Lower leg skin (tissue), 4 donors: ENCODE measurements around the gene NPR1. TPM values are rescaled to one million over a fixed set of nuclear protein-coding genes. Genes with fewer than 3 reads are reported as not detected.
"Not testable (repeated sequence)": the region's sequence is repeated elsewhere in the genome, so short reads cannot be mapped to it uniquely, and the experiment has no call there.

Source experiments
- DNase-seq, 2 donors: peaks; one replicate each; pipeline ENCODE4 v3.0.0-alpha.2; 2019; ENCODE audit warnings: low spot score in 2 of 2
- H3K4me3 ChIP-seq: fragments of 200-600 bp; sonication (generic); 2 replicates; pipeline ENCODE4 v1.5.1; 2017; ENCODE audit warnings: mild to moderate bottlenecking, low read depth; ENCODE audit not compliant: poor library complexity, severe bottlenecking
- CTCF ChIP-seq, 3 donors: fragments of 450-650 bp; IDR thresholded peaks; one replicate each; pipeline ENCODE4 v1.5.1; 2016; ENCODE audit warnings: antibody characterized with exemption in 3 of 3, mild to moderate bottlenecking in 3 of 3, moderate library complexity in 2 of 3
- POLR2A ChIP-seq, 2 donors: fragments of 450-650 bp; IDR thresholded peaks; one replicate each; pipeline ENCODE4 v1.6.1; 2016 to 2017; ENCODE audit warnings: antibody characterized with exemption in 2 of 2, mild to moderate bottlenecking in 1 of 2, moderate library complexity in 1 of 2
- WGBS, 2 donors: methylation state at CpG; one replicate each; pipeline ENCODE4 v1.1.5; 2018; 5-methylcytosine and 5-hydroxymethylcytosine counted together
- intact Hi-C: fragments of 100-400 bp; cut with DNase I; formaldehyde crosslinking; loops from one replicate; pipeline ENCODE4 v1.15.0; 2023; ENCODE audit warnings: low total_unique reads
- total RNA-seq, 4 donors: library from RNA; depleted of rRNA; stranded (reverse); fragments of >200 nt; gene quantifications; one replicate each; pipeline ENCODE4 v1.1.0, GENCODE V29; 2016

NPR1 gene
- total RNA-seq, 4 donors from 2014 or later: 4.3 to 16.5 (median 7.7) TPM

GRCh38 chr1:153659656-153660055 is 18.8 kb upstream of the NPR1 start:
- WGBS, 2 donors: 71 to 81% methylated on average over 9 of the region's 9 CpGs
- H3K4me3 ChIP-seq: no peak overlapping the region
- intact Hi-C loops: loop anchor here (10.0 kb wide), 1 partner anchor 85 kb away; no protein-coding TSS in a partner anchor
- DNase-seq: no peak
- TF ChIP-seq POLR2A (IDR thresholded peaks at IDR 0.05) (no peak), CTCF (IDR thresholded peaks at IDR 0.05) (no peak)

- DNase-seq: no peak
- intact Hi-C loops: loop anchor here (10.0 kb wide), 1 partner anchor 86 kb away; no protein-coding TSS in a partner anchor
These were observed 17.3 kb upstream of the NPR1 start for GRCh38 chr1:153661111-153661708.

GRCh38 chr1:153662269-153662668 is 16.2 kb upstream of the NPR1 start:
- TF ChIP-seq POLR2A (IDR thresholded peaks at IDR 0.05): no peak
- TF ChIP-seq CTCF (IDR thresholded peaks at IDR 0.05): no peak
- 57 to 58% methylated on average over 2 of the region's 2 CpGs for WGBS, 2 donors
- no peak for DNase-seq
- H3K4me3 ChIP-seq: no peak overlapping the region
- intact Hi-C loops: loop anchor here (10.0 kb wide), 1 partner anchor 87 kb away; no protein-coding TSS in a partner anchor

More at GRCh38 chr1:153661111-153661708, 17.3 kb upstream of the NPR1 start:
- TF ChIP-seq POLR2A (IDR thresholded peaks at IDR 0.05) (no peak), CTCF (IDR thresholded peaks at IDR 0.05) (no peak)
- WGBS, 2 donors: 58 to 62% methylated on average over 8 to 9 of the region's 9 CpGs
- H3K4me3 ChIP-seq: no peak overlapping the region

- intact Hi-C loops: loop anchor here (10.0 kb wide), 1 partner anchor 88 kb away; no protein-coding TSS in a partner anchor
- WGBS, 2 donors: 77 to 85% methylated on average over 5 of the region's 5 CpGs
- TF ChIP-seq CTCF (IDR thresholded peaks at IDR 0.05): no peak
- no peak for TF ChIP-seq POLR2A (IDR thresholded peaks at IDR 0.05)
- no peak overlapping the region for H3K4me3 ChIP-seq
- no peak for DNase-seq
These were observed 15.3 kb upstream of the NPR1 start for GRCh38 chr1:153663211-153663610.

- DNase-seq: no peak
- 81 to 89% methylated on average over 4 of the region's 4 CpGs for WGBS, 2 donors
- H3K4me3 ChIP-seq: no peak overlapping the region
- intact Hi-C loops: loop anchor here (10.0 kb wide), 1 partner anchor 93 kb away; no protein-coding TSS in a partner anchor
- no peak for TF ChIP-seq CTCF (IDR thresholded peaks at IDR 0.05)
- no peak for TF ChIP-seq POLR2A (IDR thresholded peaks at IDR 0.05)
These were observed 11.0 kb upstream of the NPR1 start for GRCh38 chr1:153667439-153667838.

- 88 to 94% methylated on average over 8 of the region's 8 CpGs for WGBS, 2 donors
- intact Hi-C loops: loop anchor here (10.0 kb wide), 1 partner anchor 94 kb away; no protein-coding TSS in a partner anchor
- not testable (repeated sequence) for H3K4me3 ChIP-seq, DNase-seq
These were observed 9.8 kb upstream of the NPR1 start for GRCh38 chr1:153668672-153669071.
